PC-3 (cell line): ENCODE measurements around the gene SPATA19.

ENCODE experiments used
- CTCF ChIP-seq: fragments of 300-600 bp; sonication (generic); conservative IDR thresholded peaks from 2 replicates; pipeline ENCODE4 v1.5.1; 2017; ENCODE audit warnings: antibody characterized with exemption, low read depth, mild to moderate bottlenecking, low read length
- EZH2 ChIP-seq: fragments of 300-600 bp; sonication (generic); IDR thresholded peaks from one replicate; pipeline ENCODE4 v1.6.1; 2017; ENCODE audit warnings: antibody characterized with exemption, mild to moderate bottlenecking, low read length; ENCODE audit not compliant: unreplicated experiment
- EZH2phosphoT487 ChIP-seq: fragments of 300-600 bp; sonication (generic); IDR thresholded peaks from 2 replicates; pipeline ENCODE4 v1.6.1; 2018; ENCODE audit warnings: mild to moderate bottlenecking, antibody characterized with exemption, low read length, borderline replicate concordance

- TF ChIP-seq CTCF (no peak), EZH2 (no peak), EZH2phosphoT487 (no peak)
Measured at GRCh38 chr11:133815636-133816035, 29.7 kb downstream of the SPATA19 start.
